GM13977 (cell line): ENCODE results near the gene ITLN2.
"Not testable (repeated sequence)": the region's sequence is repeated elsewhere in the genome, so short reads cannot be mapped to it uniquely, and the experiment has no call there.

Experiments used
- DNase-seq: peaks from one replicate; pipeline ENCODE4 v3.0.0; 2012; ENCODE audit warnings: low spot score
- CTCF ChIP-seq: IDR thresholded peaks from 2 replicates; pipeline ENCODE4 v1.5.1; 2012; ENCODE audit warnings: mild to moderate bottlenecking, control low read depth; ENCODE audit not compliant: insufficient read depth; ENCODE audit errors: extremely low read depth, missing control alignments
- in situ Hi-C: fragments of 300-500 bp; cut with MboI; formaldehyde crosslinking; loops from one replicate; pipeline ENCODE4 v1.12.0; 2022; ENCODE audit warnings: low sequenced_read_pairs, low pct_unique_long_range_greater_than_20kb, mixed read lengths, inconsistent platforms; ENCODE audit not compliant: unreplicated experiment

Gene ITLN2

GRCh38 chr1:160916666-160917065 is 37.9 kb downstream of the ITLN2 start:
- TF ChIP-seq CTCF: no peak
- in situ Hi-C loops: no loop called here
- no peak for DNase-seq

- in situ Hi-C loops: not testable (repeated sequence)
These were observed 41.4 kb downstream of the ITLN2 start for GRCh38 chr1:160913229-160913628.

DNA sequence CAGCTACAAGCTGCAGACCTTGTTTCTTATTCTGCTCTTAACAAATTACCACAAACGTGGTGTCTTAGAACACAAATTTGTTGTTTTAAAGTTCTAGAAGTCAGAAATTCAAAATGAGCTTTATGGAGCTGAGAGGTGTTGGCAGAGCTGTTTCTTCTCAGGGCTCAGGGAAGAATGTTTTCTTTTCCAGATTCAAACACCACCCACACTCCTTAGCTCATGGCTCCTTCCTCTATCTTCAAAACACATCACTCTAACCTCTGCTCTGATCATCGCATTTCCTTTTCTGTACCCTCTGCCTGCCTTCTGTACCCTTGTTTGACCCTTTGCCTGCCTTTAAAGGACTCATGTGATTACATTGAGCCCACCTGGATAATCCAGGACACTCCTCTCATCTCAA is 42.7 kb downstream of the ITLN2 start:
- DNase-seq: no peak
- in situ Hi-C loops: no loop called here
- no peak for TF ChIP-seq CTCF

More at GRCh38 chr1:160913229-160913628, 41.4 kb downstream of the ITLN2 start:
- not testable (repeated sequence) for DNase-seq

- no peak for DNase-seq
- TF ChIP-seq CTCF: no peak
- in situ Hi-C loops: no loop called here
These were observed 43.2 kb downstream of the ITLN2 start for GRCh38 chr1:160911441-160911840.

DNA sequence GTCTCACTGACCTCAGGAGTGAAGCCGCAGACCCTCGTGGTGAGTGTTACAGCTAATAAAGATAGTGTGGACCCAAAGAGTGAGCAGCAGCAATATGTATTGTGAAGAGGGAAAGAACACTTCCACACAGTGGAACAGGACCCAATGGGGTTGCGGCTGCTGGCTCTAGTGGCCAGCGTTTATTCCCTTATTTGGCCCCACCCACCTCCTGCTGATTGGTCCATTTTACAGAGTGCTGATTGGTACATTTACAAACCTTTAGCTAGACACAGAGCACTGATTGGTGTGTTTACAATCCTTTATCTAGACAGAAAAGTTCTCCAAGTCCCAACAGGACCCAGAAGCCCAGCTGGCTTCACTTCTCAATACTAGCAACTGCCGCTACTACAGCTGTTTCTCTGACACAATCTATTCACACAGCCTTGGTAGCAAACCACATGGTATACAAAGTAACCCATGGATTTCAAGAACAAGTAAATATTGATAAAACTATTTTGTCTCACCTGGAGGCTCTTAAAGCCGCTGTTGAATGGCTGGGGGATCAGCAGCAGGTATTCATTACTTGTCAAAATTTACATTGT is 44.3 kb downstream of the ITLN2 start:
- in situ Hi-C loops: no loop called here
- DNase-seq: no peak
- TF ChIP-seq CTCF: no peak

DNA sequence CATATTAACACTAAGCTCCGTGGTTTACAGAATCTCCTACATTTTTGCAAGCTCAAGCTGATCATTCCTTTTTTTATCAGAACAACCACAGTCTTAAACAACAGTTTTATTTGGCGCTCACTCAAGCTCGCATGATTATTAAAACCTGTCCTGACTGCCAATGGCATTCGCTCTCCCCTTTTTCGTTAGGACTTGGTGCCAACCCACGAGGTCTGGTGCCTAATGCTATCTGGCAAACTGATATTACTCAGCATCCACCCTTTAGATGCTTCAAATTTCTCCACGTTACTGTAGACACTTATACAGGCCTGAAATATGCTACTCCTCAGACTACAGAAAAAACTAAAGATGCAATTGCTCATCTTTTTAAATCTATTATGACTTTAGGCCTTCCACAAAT is 46.6 kb downstream of the ITLN2 start:
- no peak for TF ChIP-seq CTCF
- in situ Hi-C loops: no loop called here
- no peak for DNase-seq

DNA sequence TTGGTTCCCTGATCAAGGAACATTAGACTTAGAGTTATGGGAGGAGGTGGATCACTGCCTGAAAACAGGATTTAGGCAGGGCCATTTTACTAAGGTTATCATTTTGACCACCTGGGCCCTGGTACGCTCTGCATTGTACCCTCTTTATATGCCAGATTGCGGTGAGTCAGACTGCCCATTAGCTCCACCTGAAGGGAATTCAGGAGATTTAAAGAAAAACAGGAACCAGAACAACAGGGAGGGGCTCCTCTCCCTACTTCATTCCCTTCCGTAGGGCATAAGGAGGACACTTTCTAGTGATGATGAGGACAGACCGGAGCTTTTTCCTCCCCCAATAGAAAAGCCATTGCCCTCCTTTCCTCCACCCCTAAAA is 49.0 kb downstream of the ITLN2 start:
- no peak for DNase-seq
- TF ChIP-seq CTCF: no peak
- in situ Hi-C loops: no loop called here
